RWPE1 (cell line): Measurements from ENCODE around the gene DNAJB12.

ENCODE experiments used
- CTCF ChIA-PET: fragments of 350-600 bp; sonication (Branson Sonifier 250); formaldehyde crosslinking; extraction: SDS; loops from one replicate; lab custom pipeline; 2021; lab: Yijun Ruan, JAX
- POLR2A ChIA-PET: fragments of 400-600 bp; formaldehyde crosslinking; extraction: SDS; loops from one replicate; lab custom pipeline; 2020; ENCODE audit warnings: antibody characterized with exemption; ENCODE audit not compliant: low non-redundant PET; lab: Yijun Ruan, JAX
- DNase-seq: peaks from one replicate; pipeline ENCODE4 v3.0.0; 2012; ENCODE audit warnings: low spot score
- H3K27ac ChIP-seq: fragments of 450-650 bp; 2 replicates; pipeline ENCODE4 v1.5.1; 2017
- CTCF ChIP-seq: fragments of 450-650 bp; conservative IDR thresholded peaks from 2 replicates; pipeline ENCODE4 v1.5.1; 2017; ENCODE audit warnings: low read depth, mild to moderate bottlenecking

Gene DNAJB12

GRCh38 chr10:72322030-72322279 is 32.8 kb downstream of the DNAJB12 start:
- TF ChIP-seq CTCF: no peak
- peak overlapping the region; percentile 100 for H3K27ac ChIP-seq
- ChIA-PET CTCF (interaction anchor here (0.6 to 1.8 kb wide), 4 partner anchors 10 to 18 kb away, joined by 3 to 8 read pairs (median 6); no protein-coding TSS in a partner anchor), POLR2A (interaction anchor here (0.5 to 3.6 kb wide), 12 partner anchors 9 to 756 kb away, joined by 3 to 86 read pairs (median 4); partner anchors contain the start of gene DDIT4)
- no peak for DNase-seq

DNA sequence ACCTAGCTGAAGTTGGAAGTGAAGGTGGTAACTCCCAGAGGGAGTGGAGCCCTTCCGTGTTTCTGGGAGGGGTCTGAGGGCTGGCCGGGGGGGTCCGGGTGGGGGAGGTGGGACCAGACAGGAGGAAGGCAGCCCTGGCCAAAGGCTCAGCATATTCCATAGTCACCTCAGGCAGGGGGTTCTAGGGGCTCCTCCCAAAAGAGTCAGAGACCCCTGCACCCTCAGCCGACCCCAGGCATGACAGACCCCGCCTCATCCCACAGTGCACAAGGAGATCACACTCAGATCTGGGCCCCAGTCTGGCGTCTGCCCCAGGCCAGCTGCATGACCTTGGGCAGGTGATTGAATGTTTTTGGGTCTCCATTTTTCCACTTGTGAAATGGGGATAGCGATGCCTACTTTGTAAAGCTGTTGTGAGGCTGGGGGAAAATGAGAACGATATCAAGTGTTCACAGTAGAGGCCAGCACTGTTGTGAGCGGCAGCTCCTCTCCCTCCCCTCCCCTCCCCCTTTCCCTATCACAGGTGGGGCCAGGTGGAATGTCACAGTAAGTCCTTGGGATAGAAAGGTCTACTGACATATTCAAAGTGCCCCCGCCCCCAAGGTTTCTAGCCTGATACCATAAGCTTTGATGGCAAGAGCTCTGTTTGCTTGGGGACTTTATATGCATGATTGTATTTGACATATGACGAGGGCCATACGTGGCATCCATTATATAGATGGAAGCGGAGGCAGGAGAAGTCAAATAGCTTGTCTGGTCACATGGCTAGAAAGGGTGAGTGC is 33.3 kb downstream of the DNAJB12 start:
- ChIA-PET CTCF (interaction anchor here (0.6 to 1.8 kb wide), 6 partner anchors 10 to 47 kb away, joined by 3 to 8 read pairs (median 5); no protein-coding TSS in a partner anchor), POLR2A (interaction anchor here (0.5 to 3.6 kb wide), 17 partner anchors 9 to 1009 kb away, joined by 3 to 86 read pairs (median 4); partner anchors contain the start of gene DDIT4)
- H3K27ac ChIP-seq: peak overlapping the region; percentile 100
- no peak for TF ChIP-seq CTCF
- no peak for DNase-seq

DNA sequence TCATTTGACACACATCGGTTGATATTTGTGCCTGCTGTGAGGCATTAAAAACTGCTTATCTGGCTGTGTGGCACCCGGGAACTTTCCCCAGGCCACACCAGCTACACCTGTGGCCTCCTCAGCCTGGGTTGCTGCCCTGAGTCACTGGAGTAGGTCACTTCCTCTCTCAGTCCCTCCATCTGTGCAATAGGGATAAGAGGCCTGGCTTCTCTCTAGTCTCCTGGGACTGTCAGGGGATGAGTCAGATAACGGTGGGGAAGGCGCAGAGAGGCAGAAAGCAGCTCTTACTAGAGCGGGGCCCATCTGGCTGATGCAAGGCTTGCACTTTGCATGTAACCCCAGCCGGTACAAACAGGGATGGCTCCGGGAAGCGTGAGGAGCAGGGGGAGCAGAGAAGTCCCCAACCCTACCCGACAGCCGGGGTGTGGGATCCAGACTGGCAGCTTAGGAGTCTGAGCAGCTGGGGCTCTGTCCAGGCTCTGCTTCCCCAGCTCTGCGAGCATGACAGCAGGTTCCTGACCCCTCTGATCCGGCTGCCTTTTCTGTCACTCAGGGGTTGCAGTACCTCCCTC is 34.0 kb downstream of the DNAJB12 start:
- H3K27ac ChIP-seq: peak overlapping the region; percentile 100
- DNase-seq: peak; percentile 94
- ChIA-PET CTCF (interaction anchor here (0.6 to 1.8 kb wide), 9 partner anchors 8 to 355 kb away, joined by 3 to 8 read pairs (median 3); no protein-coding TSS in a partner anchor), POLR2A (interaction anchor here (0.6 to 3.6 kb wide), 10 partner anchors 10 to 1010 kb away, joined by 3 to 86 read pairs (median 7); partner anchors contain the start of gene DDIT4)
- no peak for TF ChIP-seq CTCF

DNA sequence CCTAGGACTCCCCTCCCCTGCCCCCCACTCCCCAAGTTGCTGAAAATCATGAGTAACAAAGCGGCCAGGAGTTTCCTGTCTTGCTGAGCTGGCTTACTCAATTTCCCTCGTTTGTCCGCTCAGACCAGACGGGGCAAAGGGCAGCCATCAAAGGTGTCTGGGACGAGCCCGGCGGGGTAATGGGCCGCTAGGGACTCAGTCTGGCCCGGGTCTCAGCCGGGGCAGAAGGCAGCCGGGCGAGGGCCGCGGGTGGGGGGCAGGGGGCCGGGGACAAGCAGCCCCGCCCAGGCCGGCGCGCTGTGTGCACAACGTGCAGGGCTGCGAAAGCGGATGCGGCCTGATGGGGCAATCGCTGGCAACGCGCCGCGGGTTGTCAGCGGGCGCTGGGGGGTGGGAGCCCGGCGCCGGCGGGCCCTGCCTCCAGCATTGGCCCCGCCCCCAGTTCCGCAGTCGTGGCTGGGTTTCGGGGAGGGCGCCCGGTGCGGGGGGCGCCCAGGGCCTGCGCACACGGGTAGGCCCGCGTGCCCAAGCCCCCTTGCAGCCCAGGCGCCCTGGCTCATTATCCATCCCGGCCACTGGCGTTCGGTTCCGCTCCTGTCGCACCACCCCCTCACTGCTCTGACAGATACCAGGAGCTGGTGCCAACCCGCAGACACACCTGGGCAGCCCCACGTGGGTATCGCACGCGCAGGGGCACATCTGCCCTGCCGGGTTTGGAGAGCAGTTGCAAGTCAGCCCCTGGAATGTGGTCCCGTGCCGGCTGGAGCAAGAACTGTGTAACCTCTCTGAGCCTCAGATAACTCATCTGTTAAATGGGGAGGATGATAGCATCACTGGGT is 35.1 kb downstream of the DNAJB12 start:
- ChIA-PET POLR2A (interaction anchor here (0.6 to 3.6 kb wide), 9 partner anchors 11 to 101 kb away, joined by 3 to 86 read pairs (median 12); partner anchors contain the start of gene DDIT4), CTCF (interaction anchor here (0.5 to 1.7 kb wide), 7 partner anchors 9 to 719 kb away, joined by 3 to 6 read pairs (median 3); no protein-coding TSS in a partner anchor)
- TF ChIP-seq CTCF: no peak
- H3K27ac ChIP-seq: peak overlapping the region; percentile 100
- DNase-seq: peak; percentile 94

DNA sequence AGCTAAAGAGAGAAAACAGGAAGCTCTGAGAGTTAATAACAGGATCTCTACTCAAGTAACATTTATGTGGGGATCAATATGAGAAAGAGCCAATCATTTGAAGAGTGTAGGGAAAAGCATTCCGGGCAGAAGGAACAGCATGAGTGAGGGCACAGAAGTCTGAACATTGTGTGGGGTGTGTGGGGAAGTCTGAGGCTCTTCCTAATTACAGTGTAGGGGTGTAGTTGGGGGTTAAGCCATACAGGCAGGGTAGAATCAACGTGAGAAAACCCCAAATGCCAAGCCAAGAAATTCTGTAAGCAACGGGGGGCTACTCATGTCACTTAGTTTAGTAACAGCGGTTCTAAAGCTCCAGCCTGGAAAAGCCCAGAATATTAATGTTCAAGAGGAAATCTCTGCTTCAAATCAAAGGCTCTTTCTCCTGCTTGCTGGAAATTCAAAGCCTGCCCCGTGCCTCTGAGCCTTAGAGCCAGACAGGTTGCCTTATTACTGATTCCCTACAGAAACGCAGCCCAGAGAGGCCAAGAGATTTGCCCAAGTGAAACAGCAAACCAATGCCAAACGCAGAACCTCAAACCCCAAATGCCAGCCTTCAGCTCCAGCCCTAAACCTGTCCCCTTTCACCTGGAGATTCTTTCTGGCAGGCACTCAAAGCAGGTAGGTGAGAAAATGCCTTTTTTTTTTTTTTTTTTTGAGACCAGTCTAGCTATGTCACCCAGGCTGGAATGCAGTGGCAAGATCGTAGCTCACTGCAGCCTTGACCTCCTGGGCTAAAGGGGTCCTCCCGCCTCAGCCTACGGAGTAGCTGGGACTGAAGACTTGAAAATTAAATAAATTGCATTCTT is 36.1 kb downstream of the DNAJB12 start:
- no peak for TF ChIP-seq CTCF
- ChIA-PET CTCF (interaction anchor here (0.5 to 1.4 kb wide), 2 partner anchors 18 to 77 kb away, joined by 3 to 6 read pairs; no protein-coding TSS in a partner anchor), POLR2A (interaction anchor here (0.6 to 2.9 kb wide), 5 partner anchors 10 to 37 kb away, joined by 3 to 18 read pairs (median 4); no protein-coding TSS in a partner anchor)
- H3K27ac ChIP-seq: peak overlapping the region; percentile 100
- no peak for DNase-seq
